Measurements from ENCODE around the gene ADCY7.

- TF ChIP-seq CTCF (IDR thresholded peaks at IDR 0.05; ENCODE audit: poor library complexity) (no peak), EZH2phosphoT487 (IDR thresholded peaks at IDR 0.05; ENCODE audit: low read depth, severe bottlenecking, unreplicated experiment) (no peak)
Observed at GRCh38 chr16:50238868-50239301, 27.5 kb upstream of the ADCY7 start.
